IMR-90 (cell line): Measurements from ENCODE around the gene CCDC102A. TPM values are rescaled to one million over a fixed set of nuclear protein-coding genes. Genes with fewer than 3 reads are reported as not detected.

Experiments
- ATAC-seq: fragments of 200-7000 bp; cut with Tn5 transposase; 2 replicates; pipeline ENCODE4 v1.9.1; 2020; ENCODE audit warnings: low read depth, mild to moderate bottlenecking, moderate library complexity
- BruUV-seq: library from RNA; stranded (reverse); fragments of 400-500 nt; replicated peaks from 2 replicates; lab custom pipeline; 2021; lab: Mats Ljungman, UMichigan
- CTCF ChIA-PET: fragments of 300-600 bp; formaldehyde crosslinking; extraction: SDS; loops from one replicate; lab custom pipeline; 2021; ENCODE audit warnings: antibody characterized with exemption; lab: Yijun Ruan, JAX
- POLR2A ChIA-PET: fragments of 300-600 bp; sonication (Branson Sonifier 250); formaldehyde crosslinking; loops from one replicate; lab custom pipeline; 2022; ENCODE audit warnings: antibody characterized with exemption; ENCODE audit not compliant: unreplicated experiment; lab: Charles Lee
- DNase-seq: peaks from one replicate; pipeline ENCODE4 v3.0.0; 2013
- H2AFZ ChIP-seq: replicated peaks from 2 replicates; pipeline ENCODE3; 2013; ENCODE audit warnings: low read length, mild to moderate bottlenecking; ENCODE audit not compliant: poor library complexity
- H2AK5ac ChIP-seq: 2 replicates; pipeline ENCODE4 v1.6.1; 2013; ENCODE audit warnings: low read depth, low read length, inconsistent platforms
- H2AK9ac ChIP-seq: replicated peaks from 2 replicates; pipeline ENCODE3; 2013; ENCODE audit warnings: mild to moderate bottlenecking, low read depth, low read length, moderate library complexity; ENCODE audit not compliant: poor library complexity
- H2BK120ac ChIP-seq: 2 replicates; pipeline ENCODE4 v1.6.1; 2013; ENCODE audit warnings: low read depth, low read length, inconsistent platforms
- H2BK15ac ChIP-seq: 3 replicates; pipeline ENCODE4 v1.6.1; 2013; ENCODE audit warnings: low read depth, low read length, inconsistent platforms
- H2BK20ac ChIP-seq: 2 replicates; pipeline ENCODE4 v1.6.1; 2013; ENCODE audit warnings: low read depth, mild to moderate bottlenecking, inconsistent platforms, low read length, moderate library complexity
- H2BK5ac ChIP-seq: 2 replicates; pipeline ENCODE4 v1.6.1; 2013; ENCODE audit warnings: mild to moderate bottlenecking, low read depth, low read length, inconsistent platforms; ENCODE audit not compliant: poor library complexity, severe bottlenecking
- H3K14ac ChIP-seq: replicated peaks from 2 replicates; pipeline ENCODE4 v1.6.1; 2013; ENCODE audit warnings: low read depth, low read length, inconsistent platforms
- H3K18ac ChIP-seq: 2 replicates; pipeline ENCODE4 v1.6.1; 2013; ENCODE audit warnings: low read depth, low read length, control low read depth
- H3K23ac ChIP-seq: 2 replicates; pipeline ENCODE4 v1.6.1; 2013; ENCODE audit warnings: low read depth, low read length, inconsistent platforms
- H3K27ac ChIP-seq: 2 replicates; pipeline ENCODE4 v1.5.1; 2013; ENCODE audit warnings: mild to moderate bottlenecking, control low read depth, low read length; ENCODE audit not compliant: insufficient read depth
- H3K27me3 ChIP-seq: 2 replicates; pipeline ENCODE4 v1.6.1; 2013; ENCODE audit warnings: low read length; ENCODE audit not compliant: control insufficient read depth, insufficient read depth
- H3K36me3 ChIP-seq: 2 replicates; pipeline ENCODE4 v1.6.1; 2013; ENCODE audit warnings: low read length, mixed read lengths; ENCODE audit not compliant: control insufficient read depth, insufficient read depth
- H3K4ac ChIP-seq: 2 replicates; pipeline ENCODE4 v1.6.1; 2013; ENCODE audit warnings: low read depth, low read length, inconsistent platforms
- H3K4me1 ChIP-seq: 2 replicates; pipeline ENCODE4 v1.6.1; 2013; ENCODE audit warnings: low read length, mixed read lengths; ENCODE audit not compliant: control insufficient read depth, insufficient read depth
- H3K4me2 ChIP-seq: 2 replicates; pipeline ENCODE4 v1.6.1; 2013; ENCODE audit warnings: low read depth, mild to moderate bottlenecking, control low read depth, low read length, moderate library complexity
- H3K4me3 ChIP-seq: 2 replicates; pipeline ENCODE4 v1.5.1; 2013; ENCODE audit warnings: low read depth, mild to moderate bottlenecking, control low read depth, low read length, moderate library complexity; ENCODE audit not compliant: insufficient read depth
- H3K56ac ChIP-seq: 2 replicates; pipeline ENCODE4 v1.6.1; 2013; ENCODE audit warnings: low read length, inconsistent platforms; ENCODE audit not compliant: insufficient read depth; ENCODE audit errors: extremely low read depth
- H3K79me1 ChIP-seq, 2 experiments: 2 replicates each; pipeline ENCODE4 v1.6.1; 2013; ENCODE audit warnings: low read length in 2 of 2, inconsistent platforms in 1 of 2, low read depth in 1 of 2
- H3K9ac ChIP-seq: 2 replicates; pipeline ENCODE4 v1.6.1; 2013; ENCODE audit warnings: low read depth, low read length, control low read depth
- H3K9me1 ChIP-seq: 2 replicates; pipeline ENCODE4 v1.6.1; 2013; ENCODE audit warnings: low read length, inconsistent platforms; ENCODE audit not compliant: insufficient read depth
- H3K9me3 ChIP-seq: 2 replicates; pipeline ENCODE4 v1.6.1; 2013; ENCODE audit warnings: low read length; ENCODE audit not compliant: control insufficient read depth, insufficient read depth
- H4K20me1 ChIP-seq: 2 replicates; pipeline ENCODE4 v1.6.1; 2013; ENCODE audit warnings: low read length, inconsistent platforms; ENCODE audit not compliant: insufficient read depth
- H4K5ac ChIP-seq: 2 replicates; pipeline ENCODE4 v1.6.1; 2013; ENCODE audit warnings: mild to moderate bottlenecking, low read depth, low read length, control low read depth
- H4K8ac ChIP-seq, 2 experiments: 2 replicates each; pipeline ENCODE4 v1.6.1; 2013; ENCODE audit warnings: low read depth in 2 of 2, low read length in 2 of 2, control low read depth in 1 of 2, inconsistent platforms in 1 of 2
- H4K91ac ChIP-seq: 2 replicates; pipeline ENCODE4 v1.6.1; 2013; ENCODE audit warnings: low read depth, low read length, inconsistent platforms; ENCODE audit not compliant: insufficient read depth
- BHLHE40 ChIP-seq: fragments of 150-350 bp; IDR thresholded peaks from 2 replicates; pipeline ENCODE4 v1.6.1; 2016; ENCODE audit warnings: mild to moderate bottlenecking, low read depth, low read length
- CEBPB ChIP-seq: IDR thresholded peaks from 2 replicates; pipeline ENCODE4 v1.6.1; 2012; ENCODE audit warnings: low read depth, low read length, improper control_type of control experiment
- CHD1 ChIP-seq: IDR thresholded peaks from 2 replicates; pipeline ENCODE4 v1.6.1; 2012; ENCODE audit warnings: low read depth, low read length, improper control_type of control experiment
- FOS ChIP-seq: fragments of 150-350 bp; IDR thresholded peaks from 2 replicates; pipeline ENCODE4 v1.6.1; 2016; ENCODE audit warnings: low read depth, low read length
- MAFK ChIP-seq: IDR thresholded peaks from 2 replicates; pipeline ENCODE4 v1.6.1; 2012; ENCODE audit warnings: low read depth, low read length, improper control_type of control experiment
- MAZ ChIP-seq: IDR thresholded peaks from 2 replicates; pipeline ENCODE4 v1.6.1; 2012; ENCODE audit warnings: low read depth, mild to moderate bottlenecking, low read length, improper control_type of control experiment, moderate library complexity, borderline replicate concordance
- MXI1 ChIP-seq: IDR thresholded peaks from 2 replicates; pipeline ENCODE4 v1.6.1; 2012; ENCODE audit warnings: low read depth, mild to moderate bottlenecking, low read length, moderate library complexity, borderline replicate concordance
- NFE2L2 ChIP-seq: fragments of 150-350 bp; IDR thresholded peaks from 2 replicates; pipeline ENCODE4 v1.6.1; 2016; ENCODE audit warnings: low read depth, mild to moderate bottlenecking, low read length
- POLR2A ChIP-seq: IDR thresholded peaks from 2 replicates; pipeline ENCODE4 v1.6.1; 2012; ENCODE audit warnings: mild to moderate bottlenecking, low read depth, low read length
- RAD21 ChIP-seq: IDR thresholded peaks from 2 replicates; pipeline ENCODE4 v1.6.1; 2012; ENCODE audit warnings: low read length, improper control_type of control experiment
- RCOR1 ChIP-seq: IDR thresholded peaks from 2 replicates; pipeline ENCODE4 v1.6.1; 2012; ENCODE audit warnings: mild to moderate bottlenecking, low read length, improper control_type of control experiment; ENCODE audit not compliant: insufficient replicate concordance
- RFX5 ChIP-seq: IDR thresholded peaks from 2 replicates; pipeline ENCODE4 v1.8.0; 2012; ENCODE audit warnings: low read depth, mild to moderate bottlenecking, low read length, moderate library complexity
- SMC3 ChIP-seq: fragments of 150-350 bp; IDR thresholded peaks from 2 replicates; pipeline ENCODE4 v1.6.1; 2016; ENCODE audit warnings: low read depth, mild to moderate bottlenecking, antibody characterized with exemption, low read length, moderate library complexity
- WGBS, 2 experiments: methylation state at CpG; one replicate each; pipeline versions ENCODE4 v1.1.5 to v1.1.7; 2013; ENCODE audit warnings: missing lambda C conversion rate in 2 of 2; ENCODE audit not compliant: insufficient read length in 1 of 2; ENCODE audit errors: extremely low coverage in 2 of 2; 5-methylcytosine and 5-hydroxymethylcytosine counted together
- dilution Hi-C: fragments of 300-500 bp; cut with HindIII; formaldehyde crosslinking; loops from one replicate; pipeline ENCODE4 v1.14.3; 2018; ENCODE audit warnings: low sequenced_read_pairs; ENCODE audit not compliant: unreplicated experiment
- in situ Hi-C: fragments of 300-500 bp; cut with MboI; formaldehyde crosslinking; loops from 3 replicates; pipeline ENCODE4 v1.14.3; 2019; ENCODE audit warnings: low sequenced_read_pairs, inconsistent platforms, mixed read lengths
- intact Hi-C: fragments of 100-400 bp; cut with micrococcal nuclease; formaldehyde crosslinking; loops from 2 replicates; pipeline ENCODE4 v1.10.0; 2022
- polyA plus RNA-seq, 3 experiments: library from polyadenylated mRNA; depleted of rRNA; stranded (reverse); fragments of >200 nt; gene quantifications; 2 replicates each; pipeline ENCODE4 v1.2.3, GENCODE V29; 2012; ENCODE audit warnings: low replicate concordance in 1 of 3
- total RNA-seq: library from RNA; depleted of rRNA; stranded (reverse); fragments of >200 nt; gene quantifications from 2 replicates; pipeline ENCODE4 v1.2.3, GENCODE V29; 2012
- TF ChIP-seq, protein P1 (sequence below): fragments of 150-350 bp; IDR thresholded peaks from 2 replicates; pipeline ENCODE4 v1.6.1; 2017; ENCODE audit warnings: mild to moderate bottlenecking, antibody characterized with exemption, low read length, low read depth
- TF ChIP-seq, protein P2 (sequence below): fragments of 150-350 bp; IDR thresholded peaks from 2 replicates; pipeline ENCODE4 v1.6.1; 2016; ENCODE audit warnings: low read depth, mild to moderate bottlenecking, low read length, moderate library complexity, borderline replicate concordance
- TF ChIP-seq, protein P3 (sequence below): conservative IDR thresholded peaks from 2 replicates; pipeline ENCODE4 v1.5.1; 2012; ENCODE audit warnings: mild to moderate bottlenecking, low read depth, low read length, improper control_type of control experiment

Gene CCDC102A
- total and polyA plus RNA-seq, 2 of the 4 experiments (the other 2 are of a cell fraction), result 5.4 to 8.5 TPM

DNA sequence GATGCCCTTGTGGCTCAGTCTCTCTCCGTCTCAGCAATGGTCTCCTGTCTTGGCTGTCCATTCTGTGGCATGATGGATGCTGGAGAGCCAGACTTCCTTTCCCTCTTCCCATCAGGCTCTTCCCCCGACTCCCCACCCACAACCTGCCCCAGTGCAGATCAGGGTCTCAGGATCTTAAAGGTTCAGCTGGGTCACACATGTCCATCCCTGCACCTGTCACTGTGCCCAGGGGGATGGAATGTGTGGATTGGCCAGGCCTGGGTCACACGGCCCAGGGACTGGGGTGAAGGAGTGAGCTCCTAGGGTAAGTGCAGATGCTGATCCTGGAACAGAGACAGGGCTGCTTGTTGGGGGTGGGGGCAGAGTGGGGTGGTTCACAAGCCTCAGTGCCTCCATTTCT, 29.1 kb upstream of the CCDC102A start:
- no peak overlapping the region for H3K14ac ChIP-seq
- no peaks in the 10 kb centered on the region for H3K9me1 ChIP-seq
- no peaks in the 10 kb centered on the region for H4K20me1 ChIP-seq
- no peak overlapping the region for H3K4me2 ChIP-seq
- H2BK20ac ChIP-seq, result no peak overlapping the region
- H3K36me3 ChIP-seq, result no peaks in the 10 kb centered on the region
- WGBS, 2 experiments, result no CpG with 5 or more reads among the region's 3 CpGs
- H2AK9ac ChIP-seq, result no peak overlapping the region
- DNase-seq (no peak), ATAC-seq (no peak)
- in situ Hi-C loops, result loop anchor here (10.0 kb wide), 1 partner anchor 439 kb away; the partner anchor contains the start of genes USB1 and ZNF319
- no peak overlapping the region for H3K56ac ChIP-seq
- intact Hi-C loops, result no loop called here
- H2BK120ac ChIP-seq, result no peak overlapping the region
- peak overlapping the region; percentile 1 for H2AFZ ChIP-seq
- H3K23ac ChIP-seq, result no peak overlapping the region
- CTCF ChIA-PET, result no interaction called here
- H4K91ac ChIP-seq, result no peak overlapping the region
- BruUV-seq, result no TSS peak
- peaks cover 3% of the 10 kb centered on the region; the same call in 1 of the 2 replicates for H3K4me1 ChIP-seq
- POLR2A ChIA-PET, result no interaction called here
- no peak overlapping the region for H4K5ac ChIP-seq
- no peak overlapping the region for H2BK15ac ChIP-seq
- H3K18ac ChIP-seq, result no peak overlapping the region
- no peaks in the 10 kb centered on the region for H3K79me1 ChIP-seq
- H3K9ac ChIP-seq, result no peak overlapping the region
- H3K27ac ChIP-seq, result no peak overlapping the region
- dilution Hi-C loops, result no loop called here
- H3K4ac ChIP-seq, result no peak overlapping the region
- no peak overlapping the region for H2BK5ac ChIP-seq
- H4K8ac ChIP-seq, result no peak overlapping the region
- TF ChIP-seq POLR2A (no peak), FOS (no peak), MAFK (no peak), CEBPB (no peak), RCOR1 (no peak), MAZ (no peak), BHLHE40 (no peak), RFX5 (no peak), NFE2L2 (no peak), MXI1 (no peak), SMC3 (no peak), CHD1 (no peak), RAD21 (no peak)
- TF ChIP-seq, protein P1, sequence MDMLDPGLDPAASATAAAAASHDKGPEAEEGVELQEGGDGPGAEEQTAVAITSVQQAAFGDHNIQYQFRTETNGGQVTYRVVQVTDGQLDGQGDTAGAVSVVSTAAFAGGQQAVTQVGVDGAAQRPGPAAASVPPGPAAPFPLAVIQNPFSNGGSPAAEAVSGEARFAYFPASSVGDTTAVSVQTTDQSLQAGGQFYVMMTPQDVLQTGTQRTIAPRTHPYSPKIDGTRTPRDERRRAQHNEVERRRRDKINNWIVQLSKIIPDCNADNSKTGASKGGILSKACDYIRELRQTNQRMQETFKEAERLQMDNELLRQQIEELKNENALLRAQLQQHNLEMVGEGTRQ, result no peak
- TF ChIP-seq, protein P2, sequence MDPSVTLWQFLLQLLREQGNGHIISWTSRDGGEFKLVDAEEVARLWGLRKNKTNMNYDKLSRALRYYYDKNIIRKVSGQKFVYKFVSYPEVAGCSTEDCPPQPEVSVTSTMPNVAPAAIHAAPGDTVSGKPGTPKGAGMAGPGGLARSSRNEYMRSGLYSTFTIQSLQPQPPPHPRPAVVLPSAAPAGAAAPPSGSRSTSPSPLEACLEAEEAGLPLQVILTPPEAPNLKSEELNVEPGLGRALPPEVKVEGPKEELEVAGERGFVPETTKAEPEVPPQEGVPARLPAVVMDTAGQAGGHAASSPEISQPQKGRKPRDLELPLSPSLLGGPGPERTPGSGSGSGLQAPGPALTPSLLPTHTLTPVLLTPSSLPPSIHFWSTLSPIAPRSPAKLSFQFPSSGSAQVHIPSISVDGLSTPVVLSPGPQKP, result no peak
- TF ChIP-seq, protein P3, sequence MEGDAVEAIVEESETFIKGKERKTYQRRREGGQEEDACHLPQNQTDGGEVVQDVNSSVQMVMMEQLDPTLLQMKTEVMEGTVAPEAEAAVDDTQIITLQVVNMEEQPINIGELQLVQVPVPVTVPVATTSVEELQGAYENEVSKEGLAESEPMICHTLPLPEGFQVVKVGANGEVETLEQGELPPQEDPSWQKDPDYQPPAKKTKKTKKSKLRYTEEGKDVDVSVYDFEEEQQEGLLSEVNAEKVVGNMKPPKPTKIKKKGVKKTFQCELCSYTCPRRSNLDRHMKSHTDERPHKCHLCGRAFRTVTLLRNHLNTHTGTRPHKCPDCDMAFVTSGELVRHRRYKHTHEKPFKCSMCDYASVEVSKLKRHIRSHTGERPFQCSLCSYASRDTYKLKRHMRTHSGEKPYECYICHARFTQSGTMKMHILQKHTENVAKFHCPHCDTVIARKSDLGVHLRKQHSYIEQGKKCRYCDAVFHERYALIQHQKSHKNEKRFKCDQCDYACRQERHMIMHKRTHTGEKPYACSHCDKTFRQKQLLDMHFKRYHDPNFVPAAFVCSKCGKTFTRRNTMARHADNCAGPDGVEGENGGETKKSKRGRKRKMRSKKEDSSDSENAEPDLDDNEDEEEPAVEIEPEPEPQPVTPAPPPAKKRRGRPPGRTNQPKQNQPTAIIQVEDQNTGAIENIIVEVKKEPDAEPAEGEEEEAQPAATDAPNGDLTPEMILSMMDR, result no peak
- H3K9me3 ChIP-seq, result peaks cover 16% of the 10 kb centered on the region
- H3K27me3 ChIP-seq, result peaks cover 17% of the 10 kb centered on the region
- H2AK5ac ChIP-seq, result no peak overlapping the region
- no peak overlapping the region for H3K4me3 ChIP-seq
